HG03280 (cell line): ENCODE measurements around the gene SLC28A1.

Experiments used
- ATAC-seq: cut with Tn5 transposase; IDR thresholded peaks from one replicate; pipeline ENCODE4 v1.9.1; 2021; ENCODE audit warnings: mild to moderate bottlenecking, moderate library complexity; ENCODE audit not compliant: unreplicated experiment

The SLC28A1 gene

GRCh38 chr15:84988909-84989644 lies 104.6 kb downstream of the SLC28A1 start:
- ATAC-seq, result no peak

- ATAC-seq, result no peak
Measured at GRCh38 chr15:84990507-84990906, 106.0 kb downstream of the SLC28A1 start.

- ATAC-seq, result no peak
Measured at GRCh38 chr15:84991014-84991712, 106.7 kb downstream of the SLC28A1 start.

- no peak for ATAC-seq
Measured at GRCh38 chr15:84992157-84992944, 107.9 kb downstream of the SLC28A1 start.
